HG03354 (cell line): ENCODE data around the gene TMPRSS11F.

Experiments
- ATAC-seq: cut with Tn5 transposase; IDR thresholded peaks from one replicate; pipeline ENCODE4 v1.9.1; 2021; ENCODE audit warnings: mild to moderate bottlenecking; ENCODE audit not compliant: unreplicated experiment, poor library complexity, severe bottlenecking

The TMPRSS11F gene

GRCh38 chr4:68082758-68083157 lies 46.9 kb downstream of the TMPRSS11F start:
- no peak for ATAC-seq

- no peak for ATAC-seq
These were observed 49.7 kb downstream of the TMPRSS11F start for GRCh38 chr4:68079928-68080327.

- no peak for ATAC-seq
These were observed 51.9 kb downstream of the TMPRSS11F start for GRCh38 chr4:68077737-68078136.

- ATAC-seq: no peak
These were observed 52.4 kb downstream of the TMPRSS11F start for GRCh38 chr4:68077301-68077700.

- no peak for ATAC-seq
These were observed 53.5 kb downstream of the TMPRSS11F start for GRCh38 chr4:68076194-68076593.

- no peak for ATAC-seq
These were observed 55.3 kb downstream of the TMPRSS11F start for GRCh38 chr4:68074397-68074796.

GRCh38 chr4:68070302-68070701 lies 59.4 kb downstream of the TMPRSS11F start:
- ATAC-seq: no peak

GRCh38 chr4:68062501-68062900 lies 67.2 kb downstream of the TMPRSS11F start:
- no peak for ATAC-seq

GRCh38 chr4:68038272-68038671 lies 91.4 kb downstream of the TMPRSS11F start:
- no peak for ATAC-seq

- no peak for ATAC-seq
These were observed 108.5 kb downstream of the TMPRSS11F start for GRCh38 chr4:68021185-68021584.

GRCh38 chr4:68011684-68012083 lies 118.0 kb downstream of the TMPRSS11F start:
- no peak for ATAC-seq
